ENCODE measurements around the gene MT4.

DNA sequence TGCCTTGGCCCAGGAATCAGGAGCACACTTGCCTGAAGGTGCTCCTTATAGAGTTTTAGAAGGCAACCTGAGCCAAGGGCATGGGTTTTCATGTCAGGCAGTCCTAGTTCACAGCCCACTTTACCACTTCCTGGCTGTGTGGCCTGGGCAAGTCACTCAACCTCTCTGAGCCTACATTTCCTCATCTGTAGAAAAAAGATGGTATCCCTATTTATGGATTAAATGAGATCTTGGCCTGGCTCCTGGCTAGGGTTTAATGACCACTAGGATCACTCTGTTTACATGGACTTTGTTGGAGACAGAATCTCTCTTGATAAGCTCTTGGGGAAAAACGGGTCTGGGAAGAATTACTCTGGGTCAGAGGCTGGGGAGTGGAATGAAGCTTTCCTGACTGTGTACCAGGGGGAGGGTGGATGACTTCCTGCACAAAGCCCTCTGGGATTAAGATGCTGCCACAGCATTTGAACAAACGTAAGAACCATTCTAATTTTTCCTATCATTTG lies 45.8 kb downstream of the MT4 start:
- TF ChIP-seq POLR2A (IDR thresholded peaks at IDR 0.05; ENCODE audit: low read length) (no peak), GATA1 (IDR thresholded peaks at IDR 0.05; ENCODE audit: low read depth, low read length) (no peak)
